CD4-positive, alpha-beta T cell treated with Interleukin-17A for 1 hour (primary cell): ENCODE measurements around the gene NFE2.
A peak's percentile ranks its signal among the peaks of the same experiment; 100 is the strongest.
"Not testable (repeated sequence)": the region's sequence is repeated elsewhere in the genome, so short reads cannot be mapped to it uniquely, and the experiment has no call there.

ENCODE experiments used
- DNase-seq: peaks from one replicate; pipeline ENCODE4 v3.0.0-alpha.2; 2020

NFE2 gene

DNA sequence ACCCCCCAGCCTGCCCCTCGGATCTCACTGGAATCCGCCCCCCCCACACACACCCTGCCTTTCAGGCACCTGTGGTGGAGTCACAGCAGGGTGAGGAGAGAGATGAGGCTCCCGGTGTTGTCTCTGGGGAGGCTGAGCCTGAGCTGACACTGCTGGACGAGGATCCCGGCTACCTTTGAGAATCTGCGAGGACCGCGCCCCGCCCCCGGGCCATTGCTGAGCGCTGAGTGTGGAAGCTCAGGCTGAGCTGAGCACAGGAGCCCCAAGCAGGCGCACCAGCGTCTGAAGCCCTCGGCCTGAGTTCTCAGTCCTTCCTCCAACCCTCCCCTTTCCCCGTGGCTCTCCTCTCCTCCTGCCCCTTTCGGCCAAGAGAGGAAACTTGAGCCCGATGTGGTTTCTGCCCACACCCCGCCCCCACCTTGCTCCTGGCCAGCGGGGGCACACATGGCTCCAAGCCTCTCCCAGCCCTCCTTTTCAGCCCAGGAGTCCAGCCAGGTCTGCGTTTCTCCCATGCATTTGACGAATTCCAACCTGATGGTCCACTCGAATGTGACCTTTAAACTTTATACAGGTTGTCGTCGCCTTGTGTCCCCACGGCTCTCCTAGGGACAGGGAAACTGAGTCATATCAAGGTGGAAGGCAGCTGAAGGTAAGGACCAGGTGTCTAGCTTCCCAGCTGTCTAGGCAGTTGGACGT, at the start of gene NFE2:
TSS of gene NFE2 (minus strand) at position 284 of the 696 bp plus-strand sequence. CDS start 5,767 bp downstream, outside the sequence.
- no peak for DNase-seq

DNA sequence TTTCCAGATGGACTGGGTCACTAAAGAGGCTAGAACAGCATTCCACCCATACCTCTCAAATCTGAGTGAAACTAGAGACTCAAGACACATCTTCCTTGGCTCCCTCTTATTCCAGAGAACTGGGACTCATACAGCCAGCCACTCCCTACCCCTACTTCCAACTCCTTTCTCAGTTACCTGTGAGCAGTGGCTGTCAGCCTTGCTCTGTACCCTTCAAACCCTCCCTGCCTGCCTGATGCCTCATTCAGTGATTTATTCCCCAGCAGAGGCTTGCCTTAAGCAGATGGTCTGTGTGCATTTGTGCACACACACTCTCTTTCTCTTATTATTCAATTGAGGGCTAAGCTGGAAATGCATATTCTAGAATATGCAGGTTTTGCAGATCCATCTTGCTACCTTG, 48.9 kb upstream of the NFE2 start:
- no peak for DNase-seq

DNA sequence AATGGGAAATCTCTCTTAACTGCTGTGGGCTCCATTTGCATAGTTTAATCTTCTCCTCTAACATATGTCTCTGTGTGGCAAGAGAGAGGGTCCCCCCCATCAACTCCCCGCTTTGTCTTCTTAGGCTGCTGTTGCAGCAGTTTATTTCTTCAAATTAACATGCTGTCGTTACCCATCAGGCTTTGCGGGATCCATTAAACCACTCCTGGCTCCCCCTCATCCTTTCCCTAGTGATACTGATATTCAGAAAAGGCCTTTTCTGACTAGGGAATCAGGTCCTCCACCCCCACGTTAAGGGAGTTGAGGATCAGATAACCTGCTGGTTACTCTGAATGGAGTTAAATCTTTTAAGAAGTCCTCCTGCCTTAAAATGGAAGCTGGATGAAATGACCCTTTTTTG, 48.2 kb upstream of the NFE2 start:
- no peak for DNase-seq

DNA sequence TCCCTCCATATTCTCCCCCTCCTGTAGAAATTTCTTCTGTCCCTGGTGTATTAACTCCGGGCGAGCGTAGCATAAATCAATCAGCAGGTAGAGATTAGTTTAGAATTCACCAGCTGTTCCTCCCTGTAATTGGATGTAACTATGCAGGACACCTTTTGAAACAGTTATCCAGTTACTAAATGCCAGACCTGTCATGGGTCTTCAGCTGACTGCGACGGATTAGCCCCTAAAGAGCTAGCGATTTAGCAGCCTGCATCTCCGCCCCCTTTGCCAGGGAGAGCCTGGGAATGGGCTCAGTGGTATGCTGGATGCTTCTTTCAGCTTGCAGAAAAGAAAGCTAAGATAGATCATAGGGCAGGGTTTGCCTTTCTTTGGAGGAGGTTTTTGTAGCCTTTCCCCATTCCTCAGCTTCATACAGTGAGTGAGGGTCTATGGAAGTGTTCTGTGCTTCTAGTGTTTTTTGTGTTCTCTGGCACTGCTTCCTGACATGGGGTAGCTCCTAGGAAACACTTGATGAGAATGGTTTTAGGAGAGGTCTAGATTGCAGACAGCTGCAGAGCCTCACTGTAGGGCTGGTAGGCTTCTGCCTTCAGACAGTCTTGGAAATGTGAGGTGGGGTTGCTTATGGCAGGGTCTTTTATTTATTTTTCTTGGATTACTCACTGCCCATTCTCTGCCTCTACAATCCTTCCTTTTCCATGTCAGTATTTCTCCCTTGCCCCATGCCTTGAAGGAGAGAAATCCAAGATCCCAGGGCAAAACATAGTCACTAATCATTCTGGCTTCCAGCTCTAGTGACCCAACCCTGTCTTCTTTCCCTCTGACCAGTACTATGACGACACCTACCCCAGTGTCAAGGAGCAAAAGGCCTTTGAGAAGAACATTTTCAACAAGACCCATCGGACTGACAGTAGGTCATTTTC, 40.8 kb upstream of the NFE2 start:
- DNase-seq = no peak

DNA sequence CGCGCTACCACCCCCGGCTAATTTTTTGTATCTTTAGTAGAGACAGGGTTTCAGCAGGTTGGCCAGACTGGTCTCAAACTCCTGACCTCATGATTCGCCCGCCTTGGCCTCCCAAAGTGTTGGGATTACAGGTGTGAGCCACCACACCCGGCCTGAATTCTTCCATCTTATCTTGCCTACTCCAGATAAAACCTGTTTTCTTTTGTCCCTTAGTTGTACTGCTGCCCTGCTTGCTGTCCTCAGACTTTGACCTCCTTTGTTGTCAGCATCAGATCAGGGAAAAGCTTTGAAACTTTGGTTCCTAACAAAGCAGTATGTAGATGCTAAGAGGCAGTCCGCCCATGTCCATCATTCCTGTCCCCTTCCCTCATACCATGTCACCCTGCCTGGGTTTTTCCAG, 40.0 kb upstream of the NFE2 start:
- no peak for DNase-seq

DNA sequence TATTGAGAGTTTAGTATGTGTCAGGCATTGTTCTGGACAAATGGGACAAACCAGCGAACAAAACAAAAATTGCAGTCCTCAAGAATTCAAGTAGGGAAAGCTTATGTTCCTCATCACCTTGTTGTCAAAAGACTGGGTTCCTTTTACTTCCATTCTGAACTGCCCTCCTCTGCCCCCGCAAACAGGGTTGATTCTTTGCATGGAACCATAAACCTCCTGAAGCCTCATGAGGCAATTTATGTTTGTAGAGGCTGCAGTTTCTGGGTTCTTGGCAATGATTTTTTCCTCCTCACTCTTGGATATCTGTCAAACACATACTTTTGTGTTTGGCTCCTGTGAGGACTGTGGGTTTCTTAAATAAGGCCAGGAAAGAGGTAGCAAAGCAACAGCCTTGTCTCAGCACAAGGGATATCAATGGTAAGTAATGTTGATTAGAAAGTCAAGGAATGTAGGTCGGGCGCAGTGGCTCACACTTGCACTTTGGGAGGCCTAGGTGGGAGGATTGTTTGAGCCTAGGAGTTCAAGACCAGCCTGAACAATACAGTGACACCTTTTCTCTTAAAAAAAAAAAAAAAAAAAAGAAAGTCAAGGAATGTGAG, 38.0 kb upstream of the NFE2 start:
- DNase-seq = no peak

DNA sequence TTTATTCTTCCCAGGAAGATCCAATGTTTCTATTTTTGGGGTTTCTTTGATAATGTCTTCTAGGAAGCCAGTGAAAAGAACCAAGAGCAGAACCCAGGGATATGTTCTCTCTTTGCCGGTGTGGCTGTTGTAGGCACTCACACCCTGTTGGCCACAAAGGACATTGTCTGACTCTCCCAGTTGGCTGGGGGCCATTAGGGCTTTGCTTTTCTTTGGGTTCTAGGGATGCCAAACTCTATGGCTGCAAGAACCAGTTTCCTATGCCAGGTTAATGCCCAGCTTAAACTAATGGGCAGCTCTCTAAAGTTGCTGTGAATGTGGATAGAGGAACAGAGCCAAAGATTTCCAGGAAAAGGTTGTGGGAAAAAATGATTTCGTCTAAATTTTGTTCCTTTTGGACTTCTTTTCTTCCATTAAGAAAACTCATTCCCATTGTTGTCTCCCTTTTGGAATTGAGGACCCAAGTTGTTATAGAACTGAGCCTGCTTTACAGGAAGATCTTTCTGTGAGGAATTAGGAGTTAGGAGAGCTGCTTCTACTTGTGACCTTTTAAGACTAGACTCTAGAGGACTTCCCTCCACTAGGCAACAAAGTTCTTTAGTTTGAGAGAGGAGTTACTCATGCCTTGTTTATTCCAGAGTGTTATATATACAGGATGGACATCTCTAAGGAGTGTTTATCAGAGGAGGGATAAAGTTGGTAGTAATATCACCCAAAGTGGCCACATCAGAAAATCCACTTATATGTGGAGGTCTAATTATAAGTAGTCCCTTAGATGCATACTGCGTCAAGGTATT, 37.2 kb upstream of the NFE2 start:
- no peak for DNase-seq

DNA sequence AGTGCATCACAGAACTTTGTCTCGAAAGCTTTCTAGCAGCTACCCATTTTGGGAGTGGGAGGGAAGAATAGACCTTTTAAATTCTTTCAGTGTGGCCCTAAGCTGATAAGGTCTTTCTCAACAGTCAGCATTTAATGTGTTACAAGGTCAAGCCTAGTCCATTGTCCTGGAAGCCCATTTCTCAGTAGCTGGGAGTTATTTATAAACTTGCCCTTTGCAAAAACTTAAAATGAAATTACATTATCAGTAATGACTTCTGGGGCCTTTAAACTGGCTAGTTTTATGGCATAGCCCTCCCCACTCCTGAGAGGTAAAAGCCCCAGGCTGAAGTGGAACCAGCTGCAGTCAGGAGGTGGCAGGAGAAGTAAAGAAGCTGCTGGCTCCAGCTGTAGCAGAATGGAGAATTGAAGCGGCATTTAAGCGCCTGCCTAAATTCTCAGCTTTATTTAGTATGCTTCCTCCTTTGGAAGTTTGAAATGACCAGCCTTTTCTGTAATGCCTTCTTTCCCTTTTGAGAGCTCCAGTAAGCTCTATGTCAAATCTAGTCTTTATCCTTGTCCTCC, 36.5 kb upstream of the NFE2 start:
- DNase-seq = no peak

DNA sequence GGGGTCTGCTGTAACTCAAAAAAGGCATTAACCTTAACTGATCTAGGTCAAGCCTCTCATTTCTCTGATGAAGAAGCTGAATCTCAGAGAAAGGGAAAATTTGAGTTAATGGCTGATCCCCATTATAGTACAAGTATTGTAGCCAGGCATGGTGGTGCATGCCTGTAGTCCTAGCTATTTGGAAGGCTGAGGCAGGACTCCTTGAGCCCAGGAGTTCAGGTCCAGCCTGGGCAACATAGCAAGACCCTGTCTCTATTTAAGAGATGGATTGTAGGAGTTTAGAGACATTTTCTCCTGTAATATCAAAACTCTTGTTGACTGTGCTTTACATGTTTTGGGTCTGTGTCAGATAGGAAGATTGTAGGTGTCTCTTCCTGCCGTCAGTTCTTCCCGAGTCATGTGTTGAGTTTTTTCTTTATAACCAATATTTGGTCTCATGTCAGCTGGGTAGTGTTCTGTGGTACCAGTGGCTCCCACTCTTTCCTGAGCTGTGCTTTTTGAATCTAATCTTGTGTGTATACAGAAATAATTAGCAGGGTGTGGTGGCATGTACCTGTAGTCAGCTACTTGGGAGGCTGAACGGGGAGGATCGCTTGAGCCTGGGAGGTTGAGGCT, 32.7 kb upstream of the NFE2 start:
- no peak for DNase-seq

DNA sequence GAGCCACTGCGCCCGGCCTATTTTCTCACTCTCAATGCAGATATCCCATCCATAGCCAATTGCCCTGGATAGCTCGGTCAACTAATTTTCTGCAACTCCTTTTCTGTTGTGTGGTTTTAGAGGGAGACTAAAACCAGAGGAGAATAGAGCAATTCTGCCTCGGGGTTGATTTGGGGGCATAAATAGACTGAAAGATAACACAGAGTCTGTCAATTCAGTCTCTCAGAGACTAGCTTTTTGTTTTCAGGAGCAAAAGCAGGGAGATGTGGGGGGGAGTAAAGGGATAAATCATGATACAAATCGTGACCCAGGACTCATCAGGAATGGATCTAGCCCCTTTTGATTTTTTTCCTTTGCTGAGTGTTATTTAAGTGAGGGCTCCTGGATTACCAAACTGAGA, 30.6 kb upstream of the NFE2 start:
- DNase-seq = no peak

DNA sequence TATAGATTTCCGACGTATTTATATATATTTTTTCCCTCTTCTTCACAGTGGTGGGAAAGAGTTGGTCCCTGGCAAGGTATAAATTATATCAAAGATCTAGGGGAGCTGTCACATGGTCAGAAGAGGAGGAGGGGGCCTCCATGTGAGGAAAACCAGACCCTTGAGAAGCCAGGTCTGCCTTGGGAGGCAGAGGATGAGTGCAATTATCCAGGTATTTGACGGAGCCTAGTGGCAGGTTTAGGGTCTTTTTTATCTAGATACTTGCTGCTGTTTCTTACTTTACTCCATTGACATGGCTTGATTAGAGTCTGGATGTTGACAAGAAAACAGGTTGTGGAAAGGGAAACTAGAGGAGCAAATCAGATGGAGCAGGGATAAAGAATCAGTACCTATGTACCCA, 29.6 kb upstream of the NFE2 start:
- DNase-seq = no peak

DNA sequence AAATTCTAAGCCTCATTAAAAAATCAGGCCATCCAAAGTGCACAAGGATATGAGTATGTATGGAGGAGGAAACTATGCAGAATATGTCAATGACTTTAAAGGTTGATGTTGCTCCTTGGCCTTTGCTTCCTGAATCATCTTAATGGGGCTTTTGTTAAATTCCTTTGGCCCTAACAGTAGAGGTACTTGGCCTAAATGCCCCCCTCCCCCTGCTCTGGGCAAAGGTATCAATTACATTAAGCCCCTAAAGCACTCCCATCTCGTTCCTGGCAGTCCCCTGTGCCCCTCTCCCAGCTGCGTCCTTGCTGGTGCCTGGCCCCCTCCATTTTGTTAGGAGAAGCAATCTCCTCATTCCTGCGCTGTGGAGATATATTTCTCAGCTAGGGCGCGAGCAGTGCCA, 28.9 kb upstream of the NFE2 start:
- no peak for DNase-seq

DNA sequence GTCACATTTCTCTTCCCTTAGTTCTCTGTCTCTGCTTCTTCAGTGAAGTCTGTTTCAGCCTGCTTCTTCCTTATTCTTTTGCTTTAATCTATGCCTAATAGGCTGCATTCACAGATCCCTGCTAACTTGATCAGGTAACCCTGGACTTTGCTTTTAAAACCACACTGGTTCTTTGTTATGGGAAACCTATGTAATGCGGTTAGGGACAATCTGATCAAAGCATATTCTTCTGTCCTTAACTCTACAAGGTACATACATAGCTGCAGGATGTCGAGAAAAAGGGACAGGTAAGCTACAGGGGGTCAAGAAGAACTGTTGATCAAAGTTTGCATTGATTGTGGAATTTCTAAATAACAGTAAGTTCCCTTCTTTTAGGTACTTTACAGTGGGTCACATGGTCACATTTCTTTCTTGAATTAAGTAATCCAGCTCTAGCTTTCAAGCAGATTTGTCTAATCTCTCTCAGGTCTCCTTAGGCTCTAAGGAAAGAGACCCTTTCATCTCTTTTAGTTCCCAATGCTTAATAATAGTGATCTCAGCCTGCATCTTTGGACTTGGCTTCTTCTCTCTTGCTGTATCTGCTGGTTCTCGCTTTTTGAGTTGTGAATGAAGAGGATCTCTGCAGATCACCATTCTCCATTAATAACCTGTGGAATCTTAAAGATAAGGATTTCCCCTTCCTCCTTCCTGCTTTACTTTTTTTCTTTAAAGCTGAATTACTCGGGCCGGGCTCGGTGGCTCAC, 28.0 kb upstream of the NFE2 start:
- DNase-seq = no peak

DNA sequence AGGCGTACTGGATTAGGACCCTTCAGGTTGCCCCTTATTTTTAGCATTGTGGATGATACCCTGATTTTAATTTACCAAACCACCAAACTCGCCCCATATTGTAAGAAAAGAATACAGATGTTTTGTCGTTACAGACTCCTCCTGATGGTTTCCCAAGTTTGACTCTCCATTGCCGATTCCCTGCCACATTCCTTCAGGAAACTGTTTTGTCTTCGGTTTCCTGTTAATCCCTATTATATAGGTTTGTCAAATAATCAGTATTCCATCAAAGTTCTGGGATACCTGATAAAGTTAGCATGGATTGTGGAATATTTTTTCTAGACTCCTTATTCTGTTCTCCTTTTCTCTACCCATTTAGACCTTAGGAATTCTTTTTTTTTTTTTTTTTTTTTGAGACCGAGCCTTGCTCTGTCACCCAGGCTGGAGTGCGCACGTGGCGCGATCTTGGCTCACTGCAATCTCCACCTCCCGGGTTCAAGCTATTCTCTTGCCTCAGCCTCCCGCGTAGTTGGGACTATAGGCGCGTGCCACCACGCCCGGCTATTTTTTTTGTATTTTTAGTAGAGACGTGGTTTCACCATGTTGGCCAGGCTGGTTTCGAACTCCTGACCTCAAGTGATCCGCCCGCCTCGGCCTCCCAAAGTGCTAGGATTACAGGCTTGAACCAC, 24.8 kb upstream of the NFE2 start:
- not testable (repeated sequence) for DNase-seq

DNA sequence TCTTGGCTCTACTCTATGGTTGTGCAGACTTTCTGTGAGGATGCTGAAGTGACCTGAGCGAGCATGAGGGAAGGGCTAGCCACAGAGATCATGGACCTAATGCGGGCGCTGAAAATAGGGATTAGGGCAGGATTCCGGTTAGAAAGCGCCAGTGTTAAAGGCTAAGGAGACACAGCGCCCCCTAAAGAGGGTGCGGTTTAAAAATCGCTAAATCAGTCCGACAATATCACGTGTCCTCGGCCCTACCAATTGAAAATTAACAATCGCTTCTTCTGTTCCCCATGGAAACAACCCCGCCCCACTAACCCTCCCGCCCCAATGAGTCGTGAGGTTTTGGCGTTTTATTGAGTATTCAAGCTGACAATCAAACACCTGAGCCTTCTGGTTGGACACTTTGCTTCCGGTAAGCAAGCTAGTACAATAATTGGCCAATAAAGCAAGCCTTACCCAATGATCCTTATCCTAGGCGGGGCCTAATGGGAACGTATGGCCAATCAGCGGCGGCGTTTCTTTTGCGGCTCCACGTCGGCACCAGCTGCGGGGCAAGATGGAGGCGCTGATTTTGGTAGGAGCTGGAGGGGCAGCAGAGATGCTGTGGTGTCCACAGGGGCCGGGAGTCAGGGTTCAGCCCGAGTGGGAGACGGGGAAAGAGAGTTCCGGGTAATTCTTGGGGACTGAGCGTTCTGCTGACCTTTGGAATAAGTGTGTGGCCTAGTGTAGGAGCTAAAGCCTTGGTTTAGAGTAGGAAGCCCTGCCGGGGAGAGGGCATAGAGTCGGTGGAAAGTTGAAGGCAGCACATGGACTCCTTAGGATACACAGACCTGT, 24.0 kb upstream of the NFE2 start, which contains the start of gene COPZ1:
TSS of gene COPZ1 (plus strand) at position 515 of the 825 bp plus-strand sequence. CDS start at position 548, 33 bp downstream.
- peak; percentile 99 for DNase-seq

DNA sequence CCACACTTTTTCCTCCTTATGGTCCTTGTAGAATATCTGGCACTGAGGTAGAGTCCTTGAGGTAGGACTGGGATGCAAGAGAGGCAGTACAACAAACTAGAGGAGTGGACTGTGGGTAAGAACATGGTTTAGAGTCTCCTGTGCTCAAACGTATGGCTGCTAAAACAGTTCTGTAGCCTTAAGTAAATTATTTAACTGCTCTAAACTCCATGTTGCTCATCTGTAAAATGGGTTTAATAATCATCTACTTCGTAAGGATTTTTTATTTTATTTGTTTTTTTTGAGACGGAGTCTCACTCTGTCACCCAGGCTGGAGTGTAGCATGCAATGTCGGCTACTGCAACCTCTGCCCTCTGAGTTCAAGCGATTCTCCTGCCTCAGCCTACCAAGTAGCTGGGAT, 20.5 kb upstream of the NFE2 start:
- no peak for DNase-seq

DNA sequence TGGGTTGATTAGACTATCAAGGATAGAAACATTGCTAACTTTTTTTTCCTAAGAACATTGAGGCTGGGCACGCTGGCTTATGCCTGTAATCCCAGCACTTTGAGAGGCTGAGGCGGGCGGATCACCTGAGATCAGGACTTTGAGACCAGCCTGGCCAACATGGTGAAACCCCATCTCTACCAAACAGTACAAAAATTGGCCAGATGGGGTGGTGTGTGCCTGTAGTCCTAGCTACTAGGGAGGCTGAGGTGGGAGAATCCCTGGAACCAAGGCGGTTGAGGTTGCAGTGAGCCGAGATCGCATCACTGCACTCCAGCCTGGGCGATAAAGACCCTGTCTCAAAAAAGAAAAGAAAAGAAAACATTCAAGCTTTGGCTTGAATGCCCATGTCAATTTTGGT, 11.5 kb upstream of the NFE2 start:
- DNase-seq = not testable (repeated sequence)

DNA sequence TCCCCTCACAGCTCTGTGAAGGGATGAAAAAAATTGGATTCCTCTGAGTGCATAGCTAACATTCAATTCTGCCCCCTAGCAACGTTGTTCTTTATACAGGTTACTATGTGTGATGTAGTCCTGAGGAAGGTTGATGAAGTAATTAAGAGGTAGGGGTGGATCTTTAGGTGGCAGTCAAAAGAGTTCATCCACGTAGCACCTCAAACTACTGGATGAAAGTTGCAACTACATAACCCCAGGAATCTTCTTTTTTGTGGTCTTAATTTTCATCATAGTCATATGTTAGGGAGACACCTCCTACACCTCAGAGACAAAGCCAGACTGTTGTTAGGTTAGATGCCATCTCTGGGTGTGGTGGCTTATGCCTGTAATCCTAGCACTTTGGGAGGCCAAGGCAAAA, 10.2 kb upstream of the NFE2 start:
- DNase-seq = no peak

DNA sequence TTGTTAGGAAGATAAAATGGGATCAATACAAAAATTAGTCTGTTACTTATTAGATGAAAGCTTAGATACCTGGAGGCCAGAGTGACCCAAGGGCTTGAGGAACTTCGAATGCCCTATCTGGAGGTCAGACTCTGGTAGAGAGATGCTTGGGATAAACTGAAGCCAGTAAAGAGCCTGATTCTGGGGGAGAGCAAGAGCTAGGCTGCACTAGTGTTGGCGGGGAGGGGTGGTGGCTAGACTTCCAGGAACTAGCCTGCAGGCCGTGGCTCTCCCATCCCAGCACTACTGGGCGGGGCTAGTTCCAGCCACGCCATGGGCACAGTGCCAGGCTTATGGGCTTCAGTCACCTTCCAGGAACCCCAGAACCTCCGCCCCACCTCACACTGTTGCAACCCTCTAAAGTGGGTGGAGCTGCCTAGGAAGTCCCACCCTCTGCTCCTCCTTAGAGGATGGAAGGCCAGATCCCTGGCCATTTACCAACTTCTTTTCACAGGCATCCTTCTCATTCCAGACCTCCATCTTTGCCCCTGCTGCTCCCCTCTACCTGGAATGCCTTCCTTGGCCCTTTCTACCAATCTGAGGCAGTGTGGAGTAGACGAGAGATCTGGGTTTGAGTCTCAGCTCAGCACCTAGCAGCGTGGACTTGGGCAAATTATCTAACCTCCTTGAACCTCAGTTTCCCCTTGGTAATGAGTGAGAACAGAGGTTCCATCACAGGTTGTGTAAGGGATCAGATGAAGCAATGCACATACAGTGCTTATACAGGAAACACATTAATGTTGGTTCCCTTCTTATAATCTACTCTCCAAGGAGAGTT, 6.3 kb upstream of the NFE2 start:
- DNase-seq = peak; percentile 42
